Prostate gland (tissue), 2 donors: ENCODE measurements around the gene CKS2.

Experiments
- POLR2A ChIP-seq: fragments of 450-650 bp; IDR thresholded peaks from one replicate; pipeline ENCODE4 v1.6.1; 2016; ENCODE audit warnings: antibody characterized with exemption, mild to moderate bottlenecking
- TF ChIP-seq, protein P1 (sequence below), 4 experiments: fragments of 200-600 bp in 2 of 4; fragments of 450-650 bp in 2 of 4; sonication (generic) in 2 of 4; IDR thresholded peaks; 1 replicate in 3 of 4; 2 replicates in 1 of 4; pipeline ENCODE4 v1.5.1; 2016 to 2019; ENCODE audit warnings: antibody characterized with exemption in 4 of 4, mild to moderate bottlenecking in 2 of 4, moderate library complexity in 2 of 4

DNA sequence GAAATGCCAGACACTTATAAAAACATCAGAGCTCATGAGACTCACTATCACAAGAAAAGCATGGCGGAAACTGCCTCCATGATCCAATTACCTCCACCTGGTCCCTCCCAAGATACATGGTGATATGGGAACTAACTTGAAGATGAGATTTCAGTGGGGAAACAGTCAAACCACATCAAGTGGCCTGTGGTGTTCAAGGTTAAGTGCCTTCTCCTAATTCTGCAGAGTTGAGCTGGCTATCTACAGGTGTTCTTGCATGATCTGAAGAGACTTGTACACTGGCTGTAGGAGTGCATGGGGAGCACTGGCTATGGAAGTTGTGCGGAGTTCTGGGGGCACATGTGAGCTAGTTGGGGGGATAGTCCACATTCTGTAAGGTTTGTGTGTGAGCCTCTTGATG, 34.0 kb upstream of the CKS2 start:
- TF ChIP-seq, protein P1, sequence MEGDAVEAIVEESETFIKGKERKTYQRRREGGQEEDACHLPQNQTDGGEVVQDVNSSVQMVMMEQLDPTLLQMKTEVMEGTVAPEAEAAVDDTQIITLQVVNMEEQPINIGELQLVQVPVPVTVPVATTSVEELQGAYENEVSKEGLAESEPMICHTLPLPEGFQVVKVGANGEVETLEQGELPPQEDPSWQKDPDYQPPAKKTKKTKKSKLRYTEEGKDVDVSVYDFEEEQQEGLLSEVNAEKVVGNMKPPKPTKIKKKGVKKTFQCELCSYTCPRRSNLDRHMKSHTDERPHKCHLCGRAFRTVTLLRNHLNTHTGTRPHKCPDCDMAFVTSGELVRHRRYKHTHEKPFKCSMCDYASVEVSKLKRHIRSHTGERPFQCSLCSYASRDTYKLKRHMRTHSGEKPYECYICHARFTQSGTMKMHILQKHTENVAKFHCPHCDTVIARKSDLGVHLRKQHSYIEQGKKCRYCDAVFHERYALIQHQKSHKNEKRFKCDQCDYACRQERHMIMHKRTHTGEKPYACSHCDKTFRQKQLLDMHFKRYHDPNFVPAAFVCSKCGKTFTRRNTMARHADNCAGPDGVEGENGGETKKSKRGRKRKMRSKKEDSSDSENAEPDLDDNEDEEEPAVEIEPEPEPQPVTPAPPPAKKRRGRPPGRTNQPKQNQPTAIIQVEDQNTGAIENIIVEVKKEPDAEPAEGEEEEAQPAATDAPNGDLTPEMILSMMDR (IDR thresholded peaks at IDR 0.05) = no peak
- TF ChIP-seq POLR2A = no peak
